ENCODE data around the gene SLC17A4.

SLC17A4 gene

DNA sequence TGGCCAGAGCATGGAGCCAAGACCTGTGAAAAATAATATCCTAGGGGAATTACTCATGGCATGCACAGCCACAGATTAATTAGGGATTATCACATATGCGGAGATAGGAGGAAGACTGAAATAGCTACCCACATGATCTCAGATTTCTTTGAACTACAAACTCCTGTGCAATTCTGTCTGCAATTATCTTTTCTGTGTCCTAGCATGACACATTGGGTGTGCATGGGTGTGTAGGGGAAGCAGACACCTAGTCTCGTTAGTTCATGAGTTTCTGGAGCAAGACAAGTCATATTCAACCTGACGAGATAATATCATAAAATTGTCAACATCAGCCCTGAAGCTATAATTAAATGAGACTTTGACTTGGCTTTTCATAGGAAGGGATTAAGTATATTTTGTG lies 3.6 kb upstream of the SLC17A4 start:
- DNase-seq (ENCODE audit: low read depth in 3 of 3) = no peak

DNA sequence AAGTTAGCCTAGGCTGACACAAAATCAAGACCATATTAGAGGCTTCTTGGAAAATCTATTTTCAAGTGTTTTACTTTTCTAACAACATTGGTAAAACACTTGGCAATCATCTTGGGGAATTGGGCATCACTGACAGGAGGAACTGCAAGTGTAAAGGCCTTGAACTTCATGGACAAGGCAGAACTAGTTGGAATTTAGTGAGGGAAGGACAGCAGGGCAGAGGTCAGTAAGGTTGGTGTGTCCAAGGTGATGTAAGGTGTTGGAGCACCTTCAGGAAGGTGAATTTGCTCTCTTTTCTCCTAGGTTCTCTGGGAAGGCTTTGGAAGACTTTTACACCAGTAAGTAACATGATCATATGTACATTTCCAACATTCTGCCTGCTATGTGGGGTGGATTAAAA lies 1.5 kb upstream of the SLC17A4 start:
- DNase-seq (ENCODE audit: low read depth in 3 of 3) = no peak

DNA sequence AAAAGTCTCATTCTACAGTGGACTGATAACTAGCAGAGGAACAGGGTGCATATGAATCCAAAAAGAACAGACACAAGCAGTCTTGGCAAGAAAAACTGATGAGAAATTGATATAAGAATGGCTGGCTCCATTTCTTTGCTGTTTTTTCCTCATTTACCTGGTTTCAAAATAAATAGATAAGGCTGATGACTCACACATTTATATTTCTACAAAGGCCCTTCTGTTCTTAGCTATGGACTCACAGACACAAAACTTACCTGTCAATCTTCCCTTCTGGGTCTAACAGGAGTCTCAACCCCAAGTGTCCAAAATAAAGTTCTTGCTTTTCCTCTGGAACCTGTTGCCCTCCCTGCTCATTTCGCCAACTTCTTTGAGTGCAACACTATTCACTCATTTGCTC lies 941 bp downstream of the SLC17A4 start:
- DNase-seq (ENCODE audit: low read depth in 3 of 3) = no peak

DNA sequence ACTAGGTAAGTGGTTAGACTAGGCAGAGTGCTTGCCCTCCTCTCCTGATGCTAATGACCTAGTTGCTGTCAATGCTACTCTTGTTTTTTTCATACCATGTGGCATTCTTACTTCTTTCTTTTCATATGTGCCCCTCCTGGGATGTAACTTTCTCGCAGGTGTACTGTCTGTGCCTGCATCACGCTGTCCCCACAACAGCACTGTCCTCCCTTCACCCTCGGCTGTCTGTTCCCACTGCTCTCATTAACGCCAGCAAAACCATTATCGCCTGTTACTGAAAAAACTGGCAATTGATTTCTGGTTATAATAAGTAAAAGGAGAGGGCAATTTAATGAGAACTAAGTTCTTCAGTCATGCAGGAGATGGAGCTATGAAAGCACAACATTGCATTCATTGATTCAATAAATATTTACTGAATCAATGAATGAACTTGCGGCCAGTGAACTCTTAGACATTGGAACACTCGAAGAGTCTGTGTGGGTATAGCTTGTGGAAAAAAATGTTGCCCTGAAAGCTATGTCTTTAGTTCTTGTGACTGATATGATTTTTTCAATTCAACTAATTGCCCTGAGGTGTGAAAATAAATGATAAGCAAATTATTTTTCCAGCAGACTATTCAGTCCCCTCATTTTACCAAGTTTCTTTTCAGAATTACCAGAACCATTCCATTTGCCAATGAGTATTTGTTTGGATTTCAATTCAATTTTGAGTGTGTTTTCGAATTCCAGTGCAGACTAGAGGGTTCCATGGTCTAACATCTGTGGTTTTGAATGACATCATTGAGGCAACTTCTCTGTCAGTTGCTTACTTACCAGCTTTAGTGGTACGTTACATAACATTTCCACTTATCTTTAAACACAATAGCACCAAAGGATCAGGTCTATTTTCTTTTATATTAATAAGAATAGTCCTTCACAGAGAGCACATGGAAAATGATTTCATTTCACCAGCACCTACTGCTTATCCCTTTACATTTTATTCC lies 2.1 kb downstream of the SLC17A4 start:
- no peak for DNase-seq (ENCODE audit: low read depth in 3 of 3)

DNA sequence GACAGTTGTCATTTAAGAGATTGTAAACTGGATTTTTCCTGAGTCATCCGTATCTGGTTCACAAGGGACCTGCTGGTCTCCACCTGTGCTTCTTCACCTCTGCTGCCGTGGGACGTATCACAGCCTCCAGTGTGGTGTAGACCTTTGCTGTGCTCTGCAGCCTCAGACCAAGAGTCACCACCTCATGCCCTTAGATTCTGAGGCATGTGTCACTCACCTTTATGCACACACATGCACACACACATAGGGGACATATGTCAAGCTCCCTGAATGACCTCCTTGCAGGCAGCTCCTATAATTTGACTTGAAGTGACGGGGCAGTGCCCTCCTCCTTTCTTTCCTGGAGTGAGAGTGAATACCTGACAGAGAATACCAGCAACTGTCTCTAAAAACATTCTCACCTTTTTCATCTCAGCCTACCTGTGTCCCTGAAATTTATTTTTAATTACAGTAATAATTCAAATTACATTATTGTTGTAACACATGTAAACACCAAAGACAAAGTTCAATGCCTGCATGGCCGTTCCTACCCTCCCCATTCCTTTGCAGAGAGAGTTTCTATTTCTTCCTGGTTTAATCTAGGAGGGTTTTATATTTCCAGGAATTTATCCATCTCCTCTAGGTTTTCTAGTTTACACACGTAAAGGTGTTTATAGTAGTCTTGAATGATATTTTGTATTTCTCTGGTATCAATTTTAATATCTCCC lies 3.5 kb downstream of the SLC17A4 start:
- no peak for DNase-seq (ENCODE audit: low read depth in 3 of 3)

DNA sequence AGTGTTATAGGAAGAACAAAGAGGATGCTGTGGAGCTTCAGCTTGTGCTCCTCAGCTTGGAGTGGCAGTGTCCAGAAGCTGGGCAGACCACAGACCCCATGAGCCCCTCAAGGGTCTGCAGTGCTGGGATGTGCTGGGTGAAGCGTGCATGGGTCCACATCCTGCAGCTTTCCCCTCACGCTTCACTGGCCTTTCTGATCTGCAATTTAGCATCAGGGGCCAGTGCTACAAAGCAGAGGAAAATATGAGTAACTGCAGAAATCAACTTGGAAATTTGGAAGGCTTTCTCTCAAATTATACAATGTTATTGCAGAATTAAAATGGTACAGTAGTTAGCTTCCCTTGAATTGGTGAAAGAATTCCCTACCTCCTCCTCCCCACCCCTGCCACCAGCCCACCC lies 10.1 kb downstream of the SLC17A4 start:
- DNase-seq (ENCODE audit: low read depth in 3 of 3) = no peak

DNA sequence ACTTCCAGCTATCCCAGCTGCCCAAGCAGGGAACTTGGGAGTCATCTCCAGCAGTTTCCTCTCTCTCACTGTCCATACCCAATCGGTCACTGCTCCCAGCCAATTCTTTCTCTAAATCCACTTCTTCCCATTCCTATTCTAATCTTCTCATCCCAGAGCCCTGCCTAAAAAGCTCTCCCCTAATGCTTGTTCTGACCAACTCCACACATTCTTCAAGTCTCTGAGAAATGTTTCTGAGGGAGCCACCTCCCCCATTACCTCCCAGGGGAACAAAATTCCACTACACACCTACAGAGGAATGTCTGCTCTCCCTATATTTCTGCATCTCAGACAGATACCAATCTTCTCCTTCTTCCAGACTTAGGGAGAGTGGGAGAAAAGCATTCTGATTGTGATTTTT lies 14.0 kb downstream of the SLC17A4 start:
- no peak for DNase-seq (ENCODE audit: low read depth in 3 of 3)

DNA sequence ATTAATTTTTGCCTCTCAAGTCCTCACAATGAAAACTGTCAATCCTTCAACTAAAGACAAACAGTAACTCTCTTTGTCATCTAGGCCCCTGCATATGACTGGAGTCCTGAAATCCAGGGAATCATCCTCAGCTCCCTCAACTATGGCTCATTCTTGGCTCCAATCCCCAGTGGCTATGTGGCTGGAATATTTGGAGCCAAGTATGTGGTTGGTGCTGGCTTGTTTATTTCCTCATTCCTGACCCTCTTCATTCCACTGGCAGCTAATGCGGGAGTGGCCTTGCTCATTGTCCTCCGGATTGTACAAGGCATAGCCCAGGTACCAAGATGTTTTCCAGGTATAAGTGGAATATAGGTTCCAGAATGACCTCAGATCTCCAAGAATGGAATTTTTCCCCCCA lies 15.4 kb downstream of the SLC17A4 start:
- DNase-seq (ENCODE audit: low read depth in 3 of 3) = no peak

DNA sequence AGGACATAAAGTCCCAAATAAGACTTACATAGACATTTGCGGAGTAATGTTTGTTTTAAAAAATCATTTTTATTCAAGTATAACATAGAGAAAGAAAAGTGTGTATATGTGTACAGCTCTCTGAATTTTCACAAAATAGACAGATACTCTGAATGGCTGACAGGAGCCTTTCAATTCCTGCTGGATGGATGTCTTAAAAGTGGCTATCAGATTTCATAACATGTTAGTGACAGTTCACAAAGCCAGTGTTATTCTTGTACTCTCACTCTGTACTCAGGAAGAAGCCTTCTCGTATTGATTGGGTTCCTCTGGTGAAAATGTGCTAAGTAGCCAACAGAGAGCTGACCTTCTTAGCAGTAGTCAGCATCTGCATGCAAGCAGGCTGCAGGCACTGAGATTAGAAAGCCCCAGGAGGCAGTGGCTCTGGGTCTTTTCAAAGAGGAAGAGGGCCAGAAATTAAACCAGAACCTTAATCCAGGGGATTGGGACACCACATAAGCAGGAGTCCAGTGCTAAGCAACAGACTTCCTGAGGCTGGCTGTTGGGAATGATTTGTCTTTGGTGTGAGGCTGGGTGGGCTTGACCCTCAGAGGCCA lies 19.7 kb downstream of the SLC17A4 start:
- no peak for DNase-seq (ENCODE audit: low read depth in 3 of 3)

DNA sequence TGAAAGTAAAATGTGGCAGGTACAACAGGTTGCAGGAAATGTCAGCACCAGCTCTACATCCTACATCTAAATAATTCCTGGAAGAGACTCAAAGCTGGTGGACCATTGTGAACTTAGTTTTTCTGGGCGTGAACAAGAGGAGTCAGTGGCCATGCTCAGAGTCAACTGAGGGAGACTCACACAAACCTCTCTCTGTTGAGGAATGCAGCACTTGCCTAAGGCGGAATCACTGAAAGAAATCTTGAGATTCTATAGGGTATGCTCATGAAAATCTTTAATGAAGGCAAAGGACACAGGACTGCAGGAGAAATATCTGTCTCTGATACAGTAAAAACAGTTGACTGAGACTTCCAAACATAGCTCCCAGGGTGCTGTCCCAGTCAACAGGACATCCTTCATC lies 22.5 kb downstream of the SLC17A4 start:
- DNase-seq (ENCODE audit: low read depth in 3 of 3) = no peak

DNA sequence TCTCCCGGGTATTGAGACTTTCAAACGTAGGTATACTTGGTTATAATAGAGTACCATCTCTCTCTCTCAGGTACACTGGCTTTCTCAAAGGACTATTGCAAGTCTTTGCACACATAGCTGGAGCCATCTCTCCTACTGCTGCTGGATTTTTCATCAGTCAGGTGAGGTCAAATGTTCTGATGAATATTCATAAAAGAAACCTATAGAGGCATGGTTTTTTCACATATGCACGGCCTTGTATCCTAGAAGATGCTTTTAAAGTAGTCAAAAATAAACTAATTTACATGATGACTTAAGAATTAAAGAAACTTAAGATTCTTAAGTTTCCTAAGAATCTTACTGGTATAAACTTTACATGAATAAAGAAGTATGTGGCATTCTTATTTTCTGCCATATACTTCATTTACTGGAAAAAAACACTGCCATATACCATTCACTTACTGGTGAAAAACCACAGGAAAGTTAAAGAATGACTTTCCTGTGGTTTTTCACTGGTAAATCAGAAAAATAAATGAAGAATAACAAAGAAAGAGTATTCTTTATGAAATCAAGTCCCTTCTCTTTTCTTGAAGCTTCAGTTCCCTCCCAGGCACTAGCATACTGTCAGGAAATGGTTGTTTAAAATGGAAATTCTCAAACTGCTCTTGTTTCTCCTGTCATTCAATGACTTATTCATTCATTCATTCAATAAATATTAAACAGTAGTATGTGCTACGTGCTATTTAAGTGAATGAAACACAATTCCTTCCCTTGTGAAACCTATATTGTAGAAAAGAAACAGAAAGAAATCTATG lies 23.5 kb downstream of the SLC17A4 start:
- no peak for DNase-seq (ENCODE audit: low read depth in 3 of 3)

DNA sequence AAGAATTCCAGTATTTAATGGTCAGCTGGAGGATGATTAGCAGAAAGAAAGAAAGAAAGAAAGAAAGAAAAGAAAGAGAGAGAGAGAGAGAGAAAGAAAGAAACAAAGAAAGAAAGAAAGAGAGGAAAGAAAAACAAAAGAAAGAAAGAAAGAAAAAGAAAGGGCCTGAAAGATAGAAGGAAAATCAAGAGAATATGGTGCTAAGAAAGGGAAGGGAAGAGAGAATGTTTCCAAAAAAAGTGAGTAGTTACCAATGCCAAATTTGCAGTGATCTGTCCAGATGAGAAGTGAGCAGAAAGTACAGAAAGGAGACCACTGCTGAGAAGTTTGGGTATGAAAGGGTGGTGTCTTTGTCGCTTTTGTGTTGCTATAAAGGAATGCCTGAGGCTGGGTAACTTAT lies 26.6 kb downstream of the SLC17A4 start:
- no peak for DNase-seq (ENCODE audit: low read depth in 3 of 3)

DNA sequence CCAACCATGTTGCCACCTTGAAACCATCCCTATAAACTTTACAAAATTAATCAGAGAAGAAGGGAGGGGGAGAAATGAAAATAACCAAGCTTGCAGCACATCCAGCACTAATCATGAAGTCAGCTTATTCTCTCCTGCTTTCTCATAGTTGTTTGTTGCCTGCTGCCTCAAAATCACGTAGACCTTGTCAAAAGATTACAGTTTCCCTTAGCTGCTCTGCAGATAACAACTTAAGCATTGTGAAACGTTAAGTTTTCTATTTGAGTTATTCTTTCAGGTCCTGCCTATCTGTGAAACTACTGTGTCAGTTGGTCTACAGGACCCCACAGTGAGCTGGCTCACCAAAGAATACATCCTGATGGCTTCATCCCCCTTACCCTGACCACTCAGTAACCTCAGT lies 32.9 kb downstream of the SLC17A4 start:
- no peak for DNase-seq (ENCODE audit: low read depth in 3 of 3)

DNA sequence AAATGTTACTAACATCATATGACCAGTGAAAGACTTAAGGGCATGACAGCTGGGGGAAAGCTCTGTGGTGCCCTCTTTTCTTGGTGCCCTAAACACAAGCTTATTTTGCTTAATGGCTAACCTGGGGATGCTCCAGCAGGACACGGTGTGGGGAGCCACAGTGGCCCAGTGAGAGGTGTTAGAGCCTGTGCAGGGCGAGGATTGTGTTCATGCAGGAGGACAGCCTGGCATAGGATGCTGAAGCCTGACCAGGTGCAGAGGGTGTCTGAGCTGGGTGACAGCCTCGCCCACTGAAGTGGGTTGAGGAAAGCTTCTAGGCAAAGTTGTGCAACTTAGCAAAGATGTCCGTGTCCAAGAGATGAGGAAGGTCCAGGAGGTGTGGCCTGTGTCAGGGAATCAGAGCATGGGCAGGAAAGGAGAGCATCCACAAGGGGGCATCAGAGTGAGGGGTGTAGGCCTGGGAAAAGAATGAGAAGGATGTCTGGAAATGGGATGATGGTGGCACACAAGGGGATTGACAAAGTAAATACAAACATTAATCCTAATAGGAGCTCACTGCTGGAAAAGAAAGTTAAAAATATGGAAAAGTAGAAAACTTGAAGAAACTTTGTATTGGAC lies 33.9 kb downstream of the SLC17A4 start:
- DNase-seq (ENCODE audit: low read depth in 3 of 3) = peak in 2 of 3 experiments; percentile 1 to 11

DNA sequence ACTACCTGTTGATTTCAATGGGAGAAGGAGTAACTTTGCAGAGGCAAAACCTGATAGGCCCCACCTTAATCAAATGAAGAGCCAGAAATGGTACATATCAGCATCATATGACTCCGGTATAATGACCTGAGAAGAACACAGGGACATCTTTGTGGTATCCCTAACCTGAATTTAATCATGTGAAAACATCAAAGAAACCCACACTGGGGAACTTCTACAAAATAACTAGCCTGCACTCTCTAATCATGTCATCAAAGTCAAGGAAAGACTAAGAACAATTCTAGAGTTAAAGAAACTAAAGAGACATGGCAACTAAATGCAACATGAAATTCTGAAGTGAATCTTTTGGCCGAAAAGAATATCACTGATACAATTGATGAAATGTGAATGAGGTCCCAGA lies 34.9 kb downstream of the SLC17A4 start:
- no peak for DNase-seq (ENCODE audit: low read depth in 3 of 3)

DNA sequence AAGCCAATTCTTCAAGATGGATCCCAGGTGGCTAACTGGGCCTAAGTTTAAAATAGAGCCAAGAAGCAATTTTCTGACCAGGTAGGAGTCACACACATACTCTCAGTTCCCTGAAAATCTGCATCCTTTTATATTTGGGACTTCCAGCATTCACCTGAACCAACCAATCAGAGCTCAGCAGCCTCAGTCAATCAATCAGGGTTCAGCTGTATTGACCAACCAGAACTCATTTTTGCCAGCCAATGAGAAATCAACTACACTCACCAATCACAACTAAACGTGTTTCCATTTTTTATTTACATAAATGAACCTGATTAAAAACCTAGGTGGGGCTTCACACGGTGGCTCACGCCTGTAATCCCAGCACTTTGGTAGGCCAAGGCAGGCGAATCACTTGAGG lies 37.5 kb downstream of the SLC17A4 start:
- DNase-seq (ENCODE audit: low read depth in 3 of 3) = no peak

DNA sequence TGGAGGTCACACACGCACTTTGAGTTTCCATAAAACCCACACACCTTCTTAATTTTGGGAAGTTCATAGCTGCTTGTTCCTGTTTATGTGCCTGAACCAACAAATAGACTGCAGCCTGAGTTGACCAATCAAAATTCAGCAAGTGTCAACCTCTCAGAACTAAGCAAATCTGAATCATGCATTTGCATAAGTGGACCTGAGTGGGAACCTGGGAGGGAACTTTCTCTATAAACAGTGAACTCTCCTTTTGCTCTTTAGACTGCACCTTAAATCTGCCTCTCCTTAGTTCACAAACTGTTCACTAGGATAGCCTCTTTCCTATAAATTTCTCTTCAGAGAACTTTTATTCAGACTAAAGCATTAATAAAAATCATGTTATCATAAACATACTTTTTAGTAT lies 39.4 kb downstream of the SLC17A4 start:
- no peak for DNase-seq (ENCODE audit: low read depth in 3 of 3)

DNA sequence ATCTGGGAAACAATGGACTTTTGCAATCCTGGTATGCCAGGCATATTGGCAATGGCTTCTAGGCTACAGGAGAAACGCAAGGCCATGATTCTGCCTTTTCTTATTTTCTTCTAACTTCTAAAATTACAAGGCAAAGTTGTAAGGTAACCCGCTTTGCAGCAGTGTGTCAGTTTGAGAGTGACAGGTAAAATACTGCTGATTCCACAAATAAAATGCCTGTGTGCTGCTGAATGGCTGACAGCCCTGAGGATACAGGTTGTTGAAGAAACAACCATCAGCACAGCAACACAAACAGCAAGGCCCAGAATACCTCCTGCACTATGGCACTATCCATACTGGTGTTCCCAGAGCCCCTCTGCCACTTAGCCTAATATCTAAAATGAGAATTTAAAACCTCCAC lies 40.2 kb downstream of the SLC17A4 start:
- no peak for DNase-seq (ENCODE audit: low read depth in 3 of 3)

DNA sequence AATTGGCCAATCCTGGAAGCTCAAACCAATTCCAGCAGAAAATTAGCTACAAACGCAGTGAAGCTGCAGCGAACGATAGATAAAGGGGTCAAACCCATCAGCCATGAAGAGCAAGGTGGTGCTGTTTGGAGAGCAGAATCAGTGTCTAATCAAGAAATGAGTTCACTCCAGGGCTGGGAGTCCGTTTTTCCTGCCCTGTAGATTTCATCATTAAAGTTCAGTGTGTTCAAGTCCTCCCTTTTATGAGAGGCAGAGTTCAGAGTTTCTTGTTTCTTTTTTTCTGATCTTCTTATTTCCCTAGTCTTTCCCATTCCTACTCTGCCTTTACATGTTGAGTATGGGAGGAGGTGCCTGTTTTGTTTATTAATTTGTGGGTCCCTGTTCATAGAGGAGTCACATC lies 46.9 kb downstream of the SLC17A4 start:
- no peak for DNase-seq (ENCODE audit: low read depth in 3 of 3)

DNA sequence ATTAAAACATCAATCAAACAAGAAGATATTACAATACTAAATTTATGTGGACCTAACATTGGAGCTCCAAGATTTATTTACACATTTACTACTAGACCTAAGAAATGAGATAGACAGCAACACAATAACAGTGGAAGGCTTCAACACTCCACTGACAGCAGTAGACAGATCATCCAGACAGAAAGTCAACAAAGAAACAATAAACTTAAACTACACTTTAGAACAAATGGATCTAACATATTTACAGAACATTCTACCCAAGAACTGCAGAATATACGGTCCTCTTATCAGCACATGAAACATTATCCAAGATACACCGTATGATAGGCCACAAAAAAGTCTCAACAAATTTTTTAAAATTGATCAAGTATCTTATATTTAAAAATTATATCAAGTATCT lies 50.3 kb downstream of the SLC17A4 start:
- no peak for DNase-seq (ENCODE audit: low read depth in 3 of 3)

DNA sequence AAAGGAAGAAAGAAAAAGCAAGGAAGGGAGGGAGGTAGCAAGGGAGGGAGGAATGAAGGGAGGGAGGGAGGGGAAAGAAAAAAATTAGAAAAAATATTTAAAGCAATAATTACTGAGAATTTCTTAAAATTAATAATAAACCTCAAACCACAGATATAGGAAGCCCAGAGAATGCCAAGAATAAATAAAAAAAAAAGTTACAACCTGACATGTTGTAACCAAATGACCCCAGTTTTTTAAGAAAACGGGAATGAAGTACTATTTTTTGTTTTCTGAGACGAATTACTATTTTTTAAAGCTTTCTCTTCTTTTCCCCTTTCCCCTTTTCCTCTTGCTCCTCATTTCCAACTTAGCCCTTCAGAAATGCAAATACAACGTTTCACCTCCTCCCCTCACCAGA lies 60.7 kb downstream of the SLC17A4 start:
- DNase-seq (ENCODE audit: low read depth in 3 of 3) = no peak

DNA sequence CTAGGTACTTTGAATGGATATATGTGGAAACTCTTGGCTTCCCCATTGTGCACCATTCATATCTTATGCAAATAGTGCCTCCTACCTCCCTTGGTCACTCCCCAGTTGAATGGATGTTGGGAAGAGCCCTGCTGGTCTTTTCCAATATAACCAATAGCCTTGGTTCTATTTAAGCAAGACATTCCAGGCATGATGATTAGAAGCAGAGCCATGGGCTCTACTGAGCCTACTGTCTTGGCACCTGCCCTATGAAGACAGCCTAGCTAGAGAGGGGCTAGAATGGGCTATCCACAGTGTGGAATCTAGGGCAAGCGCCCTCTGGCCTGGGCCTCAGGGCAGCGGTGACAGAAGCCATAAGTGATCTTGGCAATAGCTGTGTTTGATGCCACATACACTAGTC lies 61.7 kb downstream of the SLC17A4 start:
- DNase-seq (ENCODE audit: low read depth in 3 of 3) = no peak
